Right lobe of liver (tissue), 4 donors: ENCODE results near the gene SPATA46.

Experiments used
- CTCF ChIP-seq, 4 donors: fragments of 200-600 bp in 3 of 4; fragments of 450-650 bp in 1 of 4; IDR thresholded peaks; one replicate each; pipeline versions ENCODE4 v1.5.1 to v1.8.0; 2016 to 2022; ENCODE audit warnings: antibody characterized with exemption in 4 of 4, mild to moderate bottlenecking in 2 of 4
- POLR2A ChIP-seq: fragments of 450-650 bp; IDR thresholded peaks from one replicate; pipeline ENCODE4 v1.6.1; 2017; ENCODE audit warnings: antibody characterized with exemption, mild to moderate bottlenecking
- donor health status: DM: no; HTN: no; CAD: no.
- donor health status: DM: no; HTN: no; CAD: no.
- donor health status: DM: no; HTN: yes; CAD: no.

- no peak for TF ChIP-seq POLR2A
- no peak for TF ChIP-seq CTCF (IDR thresholded peaks at IDR 0.05)
Measured at GRCh38 chr1:162406811-162407210, 30.2 kb upstream of the SPATA46 start.
